NK-92 (cell line): ENCODE results near the gene UBASH3A.
"Not testable (repeated sequence)": the region's sequence is repeated elsewhere in the genome, so short reads cannot be mapped to it uniquely, and the experiment has no call there.

ENCODE experiments used
- DNase-seq: peaks from one replicate; lab custom pipeline; 2025; ENCODE audit not compliant: unreplicated experiment; lab: John Stamatoyannopoulos, UW

The UBASH3A gene

GRCh38 chr21:42408718-42409117, 5.0 kb downstream of the UBASH3A start:
- not testable (repeated sequence) for DNase-seq

- DNase-seq = no peak
These were observed 5.7 kb downstream of the UBASH3A start for GRCh38 chr21:42409366-42409765.

GRCh38 chr21:42411197-42411869, 7.6 kb downstream of the UBASH3A start:
- DNase-seq = no peak

- no peak for DNase-seq
These were observed 8.4 kb downstream of the UBASH3A start for GRCh38 chr21:42411891-42412635.

- DNase-seq = no peak
These were observed 8.9 kb downstream of the UBASH3A start for GRCh38 chr21:42412636-42412933.

- DNase-seq = no peak
These were observed 9.4 kb downstream of the UBASH3A start for GRCh38 chr21:42413093-42413492.

- no peak for DNase-seq
These were observed 9.8 kb downstream of the UBASH3A start for GRCh38 chr21:42413500-42413899.

- no peak for DNase-seq
These were observed 10.4 kb downstream of the UBASH3A start for GRCh38 chr21:42414066-42414465.

- DNase-seq = no peak
These were observed 10.8 kb downstream of the UBASH3A start for GRCh38 chr21:42414553-42414927.

- DNase-seq = no peak
These were observed 11.4 kb downstream of the UBASH3A start for GRCh38 chr21:42414928-42415769.

GRCh38 chr21:42417533-42417932, 13.8 kb downstream of the UBASH3A start:
- DNase-seq = no peak

GRCh38 chr21:42418886-42419285, 15.2 kb downstream of the UBASH3A start:
- no peak for DNase-seq

- no peak for DNase-seq
These were observed 16.1 kb downstream of the UBASH3A start for GRCh38 chr21:42419845-42420244.

- no peak for DNase-seq
These were observed 17.5 kb downstream of the UBASH3A start for GRCh38 chr21:42421018-42421793.

GRCh38 chr21:42423197-42423675, 19.5 kb downstream of the UBASH3A start:
- no peak for DNase-seq

GRCh38 chr21:42423685-42424084, 20.0 kb downstream of the UBASH3A start:
- DNase-seq = no peak

- no peak for DNase-seq
These were observed 21.3 kb downstream of the UBASH3A start for GRCh38 chr21:42424914-42425541.

- DNase-seq = no peak
These were observed 21.9 kb downstream of the UBASH3A start for GRCh38 chr21:42425591-42425990.

- DNase-seq = no peak
These were observed 22.7 kb downstream of the UBASH3A start for GRCh38 chr21:42426424-42426823.

GRCh38 chr21:42426876-42427480, 23.3 kb downstream of the UBASH3A start:
- no peak for DNase-seq
